Kidney epithelial cell (primary cell): Measurements from ENCODE around the gene CFAP99. TPM values are rescaled to one million over a fixed set of nuclear protein-coding genes. Genes with fewer than 3 reads are reported as not detected.

Experiments used
- DNase-seq: peaks from one replicate; pipeline ENCODE4 v3.0.0-alpha.2; 2010; ENCODE audit warnings: low read depth
- H3K27me3 ChIP-seq: 2 replicates; pipeline ENCODE4 v1.6.0; 2011; ENCODE audit warnings: low read length; ENCODE audit not compliant: control insufficient read depth, insufficient read depth
- H3K36me3 ChIP-seq: 2 replicates; pipeline ENCODE4 v1.5.1; 2011; ENCODE audit warnings: low read length; ENCODE audit not compliant: control insufficient read depth, insufficient read depth
- H3K4me3 ChIP-seq: 2 replicates; pipeline ENCODE4 v1.5.1; 2011; ENCODE audit warnings: low read depth, mild to moderate bottlenecking, control low read depth, low read length
- CTCF ChIP-seq: IDR thresholded peaks from 2 replicates; pipeline ENCODE4 v1.5.1; 2011; ENCODE audit warnings: mild to moderate bottlenecking, moderate library complexity, low read length, control low read depth, inconsistent platforms; ENCODE audit not compliant: insufficient read depth, poor library complexity, severe bottlenecking
- total RNA-seq: library from RNA; depleted of rRNA; stranded (reverse); fragments of >200 nt; gene quantifications from 2 replicates; pipeline ENCODE4 v1.2.3, GENCODE V29; 2015

Gene CFAP99
- total RNA-seq, 1 donor from 2014 or later = not detected

GRCh38 chr4:2443956-2444740, 25.4 kb downstream of the CFAP99 start:
- H3K36me3 ChIP-seq = no peaks in the 10 kb centered on the region
- no peak for TF ChIP-seq CTCF
- DNase-seq = no peak
- H3K27me3 ChIP-seq = peaks cover 2% of the 10 kb centered on the region
- H3K4me3 ChIP-seq = no peak overlapping the region

- H3K27me3 ChIP-seq = peaks cover 2% of the 10 kb centered on the region
- TF ChIP-seq CTCF = no peak
- no peak for DNase-seq
- no peak overlapping the region for H3K4me3 ChIP-seq
- H3K36me3 ChIP-seq = no peaks in the 10 kb centered on the region
Measured at GRCh38 chr4:2445130-2445529, 26.4 kb downstream of the CFAP99 start.

DNA sequence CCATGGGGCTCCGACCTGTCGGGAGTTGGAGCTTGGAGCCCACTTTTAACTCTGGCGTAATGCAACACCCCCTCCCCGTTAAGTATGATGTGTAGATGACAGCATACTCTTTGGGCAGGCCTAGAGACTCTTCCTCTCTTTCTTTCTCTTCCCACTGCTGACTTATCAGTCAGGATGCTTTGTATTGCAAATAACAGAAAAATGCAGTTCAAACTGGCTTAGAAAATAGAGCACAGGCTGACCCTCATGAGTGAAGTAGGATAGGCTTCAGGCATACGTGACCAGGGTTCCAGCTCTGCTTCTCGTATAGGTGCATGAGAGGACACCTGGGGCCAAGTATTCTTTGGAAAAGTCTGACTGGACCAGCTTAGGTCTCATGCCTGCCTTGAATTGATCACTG, 26.8 kb downstream of the CFAP99 start:
- Histone ChIP-seq H3K4me3 (no peak overlapping the region), H3K27me3 (peaks cover 2% of the 10 kb centered on the region), H3K36me3 (no peaks in the 10 kb centered on the region)
- DNase-seq = no peak
- TF ChIP-seq CTCF = no peak

DNA sequence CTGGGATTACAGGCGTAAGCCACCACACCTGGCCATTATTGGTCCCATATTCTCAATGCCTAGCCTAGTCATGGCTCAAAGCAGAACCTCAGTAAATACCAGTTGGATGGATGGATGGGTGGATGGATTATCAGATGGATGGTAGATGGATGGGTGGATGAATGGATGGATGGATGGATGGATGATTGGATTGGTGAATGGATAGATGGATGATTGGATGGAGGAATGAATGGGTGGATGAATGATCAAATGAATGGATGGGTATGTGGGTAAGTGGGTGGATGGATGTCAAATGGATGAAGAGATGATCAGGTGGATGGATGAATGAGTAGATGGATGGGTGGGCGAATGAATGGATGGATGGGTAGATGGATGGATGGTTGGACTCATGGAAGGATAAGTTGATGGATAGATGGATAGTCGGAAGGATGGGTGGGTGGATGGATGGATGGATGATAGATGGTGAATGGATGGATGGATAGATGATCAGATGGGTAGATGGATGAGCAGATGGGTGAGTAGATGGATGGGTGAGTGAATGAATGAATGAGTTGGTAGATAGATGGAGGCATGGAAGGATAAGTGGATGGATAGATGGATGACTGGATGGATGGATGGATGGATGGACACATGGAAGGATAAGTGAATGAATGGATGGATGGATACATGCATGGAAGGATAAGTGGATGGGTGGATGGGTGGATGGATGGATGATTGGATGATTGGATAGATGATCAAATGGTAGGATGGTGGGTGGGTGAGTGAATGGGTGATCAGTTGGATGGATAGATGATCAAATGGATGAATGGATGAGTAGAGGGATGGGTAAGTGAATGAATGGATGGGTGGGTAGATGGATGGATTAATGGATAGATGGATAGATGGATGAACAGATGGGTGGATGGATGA, 28.2 kb downstream of the CFAP99 start:
- TF ChIP-seq CTCF = no peak

DNA sequence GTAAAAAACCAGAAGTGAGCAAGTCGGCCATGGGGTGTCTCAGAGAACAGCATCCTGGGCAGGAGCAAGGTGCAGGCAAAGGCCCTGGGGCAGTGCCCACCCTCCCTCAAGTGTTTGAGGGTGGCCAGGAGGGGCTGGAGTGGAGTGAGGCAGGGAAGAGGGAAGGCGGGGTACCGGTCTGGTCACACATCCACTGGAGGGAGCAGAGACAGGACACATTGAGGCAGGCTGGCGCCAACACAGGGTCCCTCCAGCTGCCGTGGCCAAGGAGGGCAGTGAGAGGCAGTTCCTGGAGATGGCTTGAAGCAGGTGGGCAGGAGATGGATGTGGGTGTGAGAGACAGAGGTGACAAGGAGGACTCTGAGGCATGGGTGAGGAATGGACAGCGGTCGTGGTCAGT, 29.8 kb downstream of the CFAP99 start:
- DNase-seq = no peak
- Histone ChIP-seq H3K4me3 (no peak overlapping the region), H3K27me3 (peaks cover 7% of the 10 kb centered on the region), H3K36me3 (no peaks in the 10 kb centered on the region)
- no peak for TF ChIP-seq CTCF

More for the DNA sequence above, 28.2 kb downstream of the CFAP99 start:
- H3K36me3 ChIP-seq = no peaks in the 10 kb centered on the region
- H3K27me3 ChIP-seq = peaks cover 4% of the 10 kb centered on the region
- H3K4me3 ChIP-seq = no peak overlapping the region
- no peak for DNase-seq
